ENCODE results near the gene TMEM26.

The TMEM26 gene

GRCh38 chr10:61399406-61399805, 53.8 kb downstream of the TMEM26 start:
- Histone ChIP-seq H3K4me3 (IDR thresholded peaks at IDR 0.05; ENCODE audit: insufficient read depth, low read depth, low read length) (no peak overlapping the region), H3K27ac (no peak overlapping the region), H3K36me3 (ENCODE audit: insufficient read depth) (no peaks in the 10 kb centered on the region), H3K9ac (no peak overlapping the region), H3K4me1 (ENCODE audit: low read depth, poor library complexity, severe bottlenecking) (peaks cover 6% of the 10 kb centered on the region), H3K4me2 (no peak overlapping the region), H4K20me1 (ENCODE audit: insufficient read depth) (no peaks in the 10 kb centered on the region), H2AFZ (ENCODE audit: low read depth) (no peak overlapping the region), H3K79me2 (ENCODE audit: insufficient read depth, low read depth) (no peaks in the 10 kb centered on the region), H3K27me3 (ENCODE audit: insufficient read depth, low read depth) (no peaks in the 10 kb centered on the region)
- TF ChIP-seq CTCF (conservative IDR thresholded peaks at IDR 0.05; ENCODE audit: low read depth, low read length) = no peak

GRCh38 chr10:61398366-61399129, 54.6 kb downstream of the TMEM26 start:
- H3K4me3 ChIP-seq (IDR thresholded peaks at IDR 0.05; ENCODE audit: insufficient read depth, low read depth, low read length) = no peak overlapping the region
- peaks cover 6% of the 10 kb centered on the region for H3K4me1 ChIP-seq (ENCODE audit: low read depth, poor library complexity, severe bottlenecking)
- H3K36me3 ChIP-seq (ENCODE audit: insufficient read depth) = no peaks in the 10 kb centered on the region
- H2AFZ ChIP-seq (ENCODE audit: low read depth) = peak overlapping the region; percentile 43
- H4K20me1 ChIP-seq (ENCODE audit: insufficient read depth) = no peaks in the 10 kb centered on the region
- H3K4me2 ChIP-seq = peak overlapping the region; percentile 74; the same call in 1 of the 2 replicates
- H3K9ac ChIP-seq = no peak overlapping the region
- no peak for TF ChIP-seq CTCF (conservative IDR thresholded peaks at IDR 0.05; ENCODE audit: low read depth, low read length)
- H3K79me2 ChIP-seq (ENCODE audit: insufficient read depth, low read depth) = no peaks in the 10 kb centered on the region
- no peak overlapping the region for H3K27ac ChIP-seq
- H3K27me3 ChIP-seq (ENCODE audit: insufficient read depth, low read depth) = no peaks in the 10 kb centered on the region

GRCh38 chr10:61397175-61397986, 55.8 kb downstream of the TMEM26 start:
- peak overlapping the region; percentile 74 for H3K4me2 ChIP-seq
- H3K4me1 ChIP-seq (ENCODE audit: low read depth, poor library complexity, severe bottlenecking) = peaks cover 6% of the 10 kb centered on the region
- H2AFZ ChIP-seq (ENCODE audit: low read depth) = peak overlapping the region; percentile 43
- H3K4me3 ChIP-seq (IDR thresholded peaks at IDR 0.05; ENCODE audit: insufficient read depth, low read depth, low read length) = no peak overlapping the region
- no peaks in the 10 kb centered on the region for H4K20me1 ChIP-seq (ENCODE audit: insufficient read depth)
- H3K9ac ChIP-seq = no peak overlapping the region
- no peak overlapping the region for H3K27ac ChIP-seq
- H3K27me3 ChIP-seq (ENCODE audit: insufficient read depth, low read depth) = no peaks in the 10 kb centered on the region
- TF ChIP-seq CTCF (conservative IDR thresholded peaks at IDR 0.05; ENCODE audit: low read depth, low read length) = no peak
- H3K36me3 ChIP-seq (ENCODE audit: insufficient read depth) = no peaks in the 10 kb centered on the region
- no peaks in the 10 kb centered on the region for H3K79me2 ChIP-seq (ENCODE audit: insufficient read depth, low read depth)

- no peak overlapping the region for H3K4me3 ChIP-seq (IDR thresholded peaks at IDR 0.05; ENCODE audit: insufficient read depth, low read depth, low read length)
- no peaks in the 10 kb centered on the region for H4K20me1 ChIP-seq (ENCODE audit: insufficient read depth)
- no peak overlapping the region for H3K9ac ChIP-seq
- H3K4me2 ChIP-seq = no peak overlapping the region
- no peak overlapping the region for H3K27ac ChIP-seq
- no peaks in the 10 kb centered on the region for H3K36me3 ChIP-seq (ENCODE audit: insufficient read depth)
- H3K4me1 ChIP-seq (ENCODE audit: low read depth, poor library complexity, severe bottlenecking) = no peaks in the 10 kb centered on the region
- H3K27me3 ChIP-seq (ENCODE audit: insufficient read depth, low read depth) = no peaks in the 10 kb centered on the region
- no peak for TF ChIP-seq CTCF (conservative IDR thresholded peaks at IDR 0.05; ENCODE audit: low read depth, low read length)
- H2AFZ ChIP-seq (ENCODE audit: low read depth) = no peak overlapping the region
- H3K79me2 ChIP-seq (ENCODE audit: insufficient read depth, low read depth) = no peaks in the 10 kb centered on the region
Measured at GRCh38 chr10:61391281-61391680, 61.9 kb downstream of the TMEM26 start.
